Left ventricle myocardium superior (tissue), 1 donor: ENCODE measurements around the gene DIP2C. TPM values are rescaled to one million over a fixed set of nuclear protein-coding genes. Genes with fewer than 3 reads are reported as not detected.
A peak's percentile ranks its signal among the peaks of the same experiment; 100 is the strongest.
"Not testable (repeated sequence)": the region's sequence is repeated elsewhere in the genome, so short reads cannot be mapped to it uniquely, and the experiment has no call there.

ENCODE experiments used
- ATAC-seq: fragments of 200-7000 bp; cut with Tn5 transposase; one replicate; pipeline ENCODE4 v1.9.1; 2020; ENCODE audit warnings: mild to moderate bottlenecking, moderate library complexity
- DNase-seq: peaks from one replicate; pipeline ENCODE4 v3.0.0-alpha.2; 2020
- intact Hi-C: fragments of 100-400 bp; cut with micrococcal nuclease; formaldehyde crosslinking; loops from one replicate; pipeline ENCODE4 v1.11.0; 2022
- total RNA-seq: library from RNA; stranded (reverse); fragmentation: NEBNext Ultra II Directional; extraction: Animal tissue kit (Norgen Biotek cat#: 25700); gene quantifications from one replicate; pipeline ENCODE4 v1.2.1, GENCODE V29; 2021
- donor health status: DM: no; HTN: yes; CAD: no; lungs with severe emphysema.

The DIP2C gene
- total RNA-seq, 1 donor from 2014 or later: 32.6 TPM

GRCh38 chr10:520402-520787 lies 169.1 kb downstream of the DIP2C start:
- peak; percentile 40 for ATAC-seq
- DNase-seq: no peak
- intact Hi-C loops: no loop called here

GRCh38 chr10:519716-520401 lies 169.6 kb downstream of the DIP2C start:
- DNase-seq: no peak
- intact Hi-C loops: no loop called here
- no peak for ATAC-seq

GRCh38 chr10:519055-519715 lies 170.3 kb downstream of the DIP2C start:
- ATAC-seq (no peak), DNase-seq (no peak)
- intact Hi-C loops: no loop called here

- no peak for ATAC-seq
- intact Hi-C loops: no loop called here
- no peak for DNase-seq
These were observed 171.5 kb downstream of the DIP2C start for GRCh38 chr10:517872-518475.

DNA sequence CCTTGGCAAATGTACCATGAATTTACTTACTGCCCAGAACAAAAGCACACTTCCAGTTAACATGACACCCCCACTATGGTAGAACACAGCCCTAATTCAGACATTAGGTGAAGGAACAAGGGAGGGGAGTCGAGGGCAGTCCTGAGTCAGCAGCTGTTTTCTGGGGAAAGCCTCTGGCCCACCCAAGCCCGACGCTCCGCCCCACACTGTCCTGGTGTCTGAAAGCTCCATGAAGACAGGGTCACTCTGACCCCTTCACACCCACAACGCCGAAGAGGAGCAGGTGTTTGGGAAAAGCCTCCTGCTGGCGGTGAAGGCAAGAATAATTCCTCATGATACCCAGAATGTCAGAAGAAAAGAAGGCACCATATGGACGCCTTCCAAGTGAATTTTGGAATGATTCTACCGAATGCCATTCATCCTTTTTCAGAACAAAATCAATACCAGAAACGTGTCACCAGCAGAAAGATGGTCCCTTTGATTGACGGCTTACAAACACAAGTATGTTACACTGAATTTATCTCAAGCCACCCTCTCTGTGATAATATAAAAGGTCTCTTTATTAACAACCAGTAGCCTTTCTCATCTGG lies 172.1 kb downstream of the DIP2C start:
- no peak for ATAC-seq
- DNase-seq: no peak
- intact Hi-C loops: no loop called here

DNA sequence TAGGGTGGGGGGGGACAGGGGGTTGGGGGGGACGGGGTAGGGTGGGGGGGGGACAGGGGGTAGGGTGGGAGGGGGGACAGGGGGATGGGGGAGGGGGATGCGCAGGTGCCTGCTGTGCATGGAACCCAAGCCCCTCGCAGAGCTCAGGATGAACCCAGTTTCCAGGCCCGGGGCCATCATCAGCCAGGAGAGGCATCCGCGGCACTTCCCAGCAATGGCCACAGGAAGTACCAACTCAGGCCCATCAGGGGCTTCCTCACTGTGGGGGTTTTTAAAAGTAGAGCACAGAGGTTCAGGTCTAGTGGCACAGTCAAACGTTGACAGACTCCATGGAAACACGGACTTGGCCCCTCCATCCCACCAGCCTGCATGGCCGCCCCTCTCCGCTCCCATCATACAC lies 172.7 kb downstream of the DIP2C start:
- DNase-seq: no peak

GRCh38 chr10:515674-516073 lies 173.8 kb downstream of the DIP2C start:
- no peak for ATAC-seq
- DNase-seq: no peak
- intact Hi-C loops: no loop called here

More for the DNA sequence above, 172.7 kb downstream of the DIP2C start:
- intact Hi-C loops: no loop called here
- ATAC-seq: no peak

DNA sequence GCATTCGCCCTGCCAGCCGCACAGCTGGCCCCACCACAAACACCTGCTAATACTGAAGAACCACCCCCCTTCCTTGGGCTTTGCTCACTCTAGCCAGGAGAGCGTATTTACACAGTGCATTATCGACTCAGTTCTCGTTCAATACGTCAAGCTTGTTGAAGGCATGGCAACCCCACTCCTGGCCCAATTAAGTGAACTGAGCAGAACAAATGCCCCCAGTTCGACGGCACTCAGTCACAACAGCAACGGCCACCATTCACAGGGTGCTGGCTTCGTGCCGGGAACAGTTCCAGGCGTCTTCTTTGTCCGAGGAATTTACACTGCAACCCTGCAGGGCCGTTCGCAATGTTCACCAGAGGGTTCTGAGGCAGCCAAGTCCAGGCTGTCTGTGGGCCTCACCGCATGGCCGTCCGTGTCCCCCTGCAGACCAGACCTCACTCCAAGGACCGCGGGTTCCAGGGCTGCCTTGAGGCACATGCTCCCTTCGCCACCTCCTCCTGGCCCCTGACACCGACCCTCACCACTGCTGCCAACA lies 175.3 kb downstream of the DIP2C start:
- ATAC-seq: no peak
- peak; percentile 52 for DNase-seq
- intact Hi-C loops: loop anchor here (5.0 kb wide), 1 partner anchor 273 kb away; no protein-coding TSS in a partner anchor

DNA sequence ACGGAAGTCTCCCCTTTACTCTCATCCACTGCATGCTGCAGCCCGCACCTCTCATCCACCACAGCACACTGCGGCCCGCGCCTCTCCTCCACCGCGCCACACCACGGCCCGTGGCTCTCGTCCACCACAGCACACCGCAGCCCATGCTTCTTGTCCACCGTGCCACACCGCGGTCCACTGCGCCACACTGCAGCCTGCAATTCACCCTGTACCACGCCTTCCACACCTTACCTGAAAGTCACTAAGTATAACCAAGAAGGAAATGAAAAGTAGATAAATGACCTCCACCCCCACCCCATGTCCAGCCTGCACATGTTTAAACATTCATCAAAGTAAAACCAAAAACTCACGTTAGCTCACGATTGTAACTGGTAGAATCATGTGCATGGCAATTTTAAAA lies 176.1 kb downstream of the DIP2C start:
- intact Hi-C loops: loop anchor here (5.0 kb wide), 1 partner anchor 274 kb away; no protein-coding TSS in a partner anchor
- ATAC-seq: no peak
- DNase-seq: no peak

- not testable (repeated sequence) for ATAC-seq, DNase-seq
- intact Hi-C loops: loop anchor here (5.0 kb wide), 1 partner anchor 275 kb away; no protein-coding TSS in a partner anchor
These were observed 176.8 kb downstream of the DIP2C start for GRCh38 chr10:512661-513060.

- intact Hi-C loops: loop anchor here (5.0 kb wide), 1 partner anchor 275 kb away; no protein-coding TSS in a partner anchor
- ATAC-seq (peak; percentile 23), DNase-seq (no peak)
These were observed 177.6 kb downstream of the DIP2C start for GRCh38 chr10:511849-512191.

DNA sequence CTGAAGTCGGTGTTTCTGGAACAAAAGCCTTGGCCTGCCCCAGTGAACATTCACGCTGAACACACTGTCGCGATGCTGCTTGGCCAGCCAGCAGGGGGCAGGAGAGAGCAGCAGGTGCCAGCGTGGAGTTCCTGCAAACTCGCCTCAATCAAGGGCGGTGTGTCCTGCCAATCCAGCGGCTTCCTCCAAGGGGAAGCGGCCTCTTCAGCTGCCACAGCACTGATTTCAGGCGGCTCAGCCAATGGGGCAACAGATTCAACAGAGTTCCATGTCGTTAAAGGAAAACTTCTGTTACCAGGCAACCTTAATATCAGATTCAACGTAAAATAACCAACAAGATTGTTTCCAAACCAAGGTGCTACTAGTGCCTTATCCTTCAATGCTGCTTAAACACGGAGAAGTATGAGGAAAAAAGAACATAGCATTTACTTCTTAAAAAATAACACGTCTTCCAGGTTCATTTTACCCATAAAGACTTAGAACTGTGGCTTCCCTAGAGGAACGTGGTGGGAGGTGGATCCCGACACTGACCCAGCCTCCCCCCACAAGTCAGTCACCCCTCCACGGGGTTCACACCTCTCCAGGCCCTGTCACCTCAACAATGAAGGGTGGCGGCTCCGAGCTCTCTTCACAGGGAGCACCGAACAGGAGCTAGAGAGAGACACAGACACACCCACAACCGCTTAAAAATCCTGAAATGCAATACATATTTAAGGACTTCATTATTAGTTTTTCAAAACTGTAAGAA lies 178.2 kb downstream of the DIP2C start:
- ATAC-seq (peak; percentile 92), DNase-seq (peak; percentile 94)
- intact Hi-C loops: loop anchor here (5.0 kb wide), 1 partner anchor 276 kb away; no protein-coding TSS in a partner anchor

DNA sequence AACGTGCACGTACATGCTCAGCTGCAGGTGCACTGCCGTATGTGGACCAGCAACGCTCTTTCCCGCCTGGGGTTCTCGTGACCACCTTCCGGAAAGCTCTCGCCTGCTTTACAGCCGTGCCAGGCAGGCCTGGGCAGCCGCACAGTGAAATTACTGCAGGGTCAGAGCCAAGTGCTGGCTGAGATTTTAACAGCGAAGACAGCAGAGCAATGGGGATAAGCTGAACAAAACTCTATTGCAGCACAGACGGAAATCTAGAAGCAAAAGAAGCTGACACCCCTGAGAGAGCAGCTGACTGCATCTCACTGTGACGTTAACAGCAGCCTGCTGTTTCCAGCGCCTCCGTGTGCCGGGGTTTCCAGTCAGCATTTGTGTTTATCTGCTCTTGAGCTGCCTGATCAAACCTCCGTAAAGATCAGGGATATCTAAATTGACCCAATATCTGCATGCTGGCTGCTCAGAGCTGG lies 179.0 kb downstream of the DIP2C start:
- intact Hi-C loops: loop anchor here (5.0 kb wide), 1 partner anchor 277 kb away; no protein-coding TSS in a partner anchor
- DNase-seq (peak; percentile 66), ATAC-seq (peak; percentile 72)

- ATAC-seq (no peak), DNase-seq (no peak)
- intact Hi-C loops: loop anchor here (5.0 kb wide), 1 partner anchor 278 kb away; no protein-coding TSS in a partner anchor
These were observed 179.9 kb downstream of the DIP2C start for GRCh38 chr10:509361-510102.

GRCh38 chr10:508726-509125 lies 180.7 kb downstream of the DIP2C start:
- DNase-seq (no peak), ATAC-seq (no peak)
- intact Hi-C loops: no loop called here

DNA sequence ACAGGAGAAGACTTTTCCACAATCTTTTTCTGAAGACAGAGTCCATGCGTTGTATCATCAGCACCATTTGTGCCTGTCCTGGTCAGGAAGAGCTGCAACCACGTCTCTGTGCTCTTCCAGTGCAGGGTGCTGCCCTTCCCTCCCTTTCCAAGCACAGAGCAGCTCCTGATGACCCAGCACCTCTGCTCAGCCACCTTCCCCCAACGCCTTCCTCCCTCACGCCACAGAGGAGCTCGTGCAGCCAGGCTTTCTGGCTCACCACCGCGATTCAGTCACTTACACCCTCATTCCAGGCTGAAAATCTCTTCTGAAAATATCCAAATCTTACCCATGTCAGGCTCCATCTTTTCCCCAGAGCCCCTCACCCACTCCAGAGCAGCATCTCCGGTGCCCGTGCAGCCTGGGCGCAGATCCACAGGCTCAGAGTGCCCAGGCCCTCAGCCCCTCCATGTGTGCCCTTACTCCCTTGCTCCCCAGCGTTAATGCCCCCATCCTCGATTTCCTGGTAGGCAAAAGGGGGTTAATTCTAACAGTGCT lies 181.5 kb downstream of the DIP2C start:
- DNase-seq (no peak), ATAC-seq (no peak)
- intact Hi-C loops: no loop called here

DNA sequence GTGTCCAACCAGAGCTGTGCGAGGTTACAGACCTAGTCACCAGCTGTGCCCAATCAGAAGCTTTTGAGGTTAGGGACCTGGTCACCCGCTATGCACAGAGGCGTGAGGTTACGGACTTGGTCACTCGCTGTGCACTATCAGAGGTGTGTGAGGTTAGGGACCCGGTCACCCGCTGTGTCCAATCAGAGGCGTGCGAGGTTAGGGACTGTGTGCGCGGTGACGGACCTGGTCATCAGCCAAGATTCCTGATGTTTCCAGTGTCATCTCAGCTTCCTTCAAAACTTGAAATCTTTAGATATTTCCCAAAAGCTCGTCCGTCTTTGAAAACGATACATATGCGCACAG lies 182.1 kb downstream of the DIP2C start:
- intact Hi-C loops: no loop called here
- DNase-seq (no peak), ATAC-seq (no peak)
